ENCODE data around the gene SPATS2.
"Not testable (repeated sequence)": the region's sequence is repeated elsewhere in the genome, so short reads cannot be mapped to it uniquely, and the experiment has no call there.

Gene SPATS2

DNA sequence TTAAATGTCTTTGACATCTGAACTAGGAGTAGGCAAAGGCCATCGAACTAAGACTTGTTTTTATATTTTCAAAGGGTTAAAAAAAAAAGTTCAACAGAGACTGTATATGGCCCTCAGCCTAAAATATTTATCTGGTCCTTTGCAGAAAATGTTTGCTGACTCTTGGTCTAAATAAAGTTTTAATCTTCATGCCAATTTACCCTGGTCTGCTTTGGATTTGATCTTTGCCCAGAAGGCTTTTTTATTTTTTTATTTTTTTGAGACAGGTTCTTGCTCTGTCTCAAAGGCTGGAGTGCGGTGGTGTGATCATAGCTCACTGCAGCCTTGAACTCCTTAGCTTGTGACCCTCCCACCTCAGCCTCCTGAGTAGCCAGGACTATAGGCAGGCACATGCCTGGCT lies 47.1 kb downstream of the SPATS2 start:
- DNase-seq = no peak

- DNase-seq = no peak
Observed at GRCh38 chr12:49415521-49415970, 48.3 kb downstream of the SPATS2 start.

- no peak for DNase-seq
Observed at GRCh38 chr12:49416892-49417291, 49.6 kb downstream of the SPATS2 start.

DNA sequence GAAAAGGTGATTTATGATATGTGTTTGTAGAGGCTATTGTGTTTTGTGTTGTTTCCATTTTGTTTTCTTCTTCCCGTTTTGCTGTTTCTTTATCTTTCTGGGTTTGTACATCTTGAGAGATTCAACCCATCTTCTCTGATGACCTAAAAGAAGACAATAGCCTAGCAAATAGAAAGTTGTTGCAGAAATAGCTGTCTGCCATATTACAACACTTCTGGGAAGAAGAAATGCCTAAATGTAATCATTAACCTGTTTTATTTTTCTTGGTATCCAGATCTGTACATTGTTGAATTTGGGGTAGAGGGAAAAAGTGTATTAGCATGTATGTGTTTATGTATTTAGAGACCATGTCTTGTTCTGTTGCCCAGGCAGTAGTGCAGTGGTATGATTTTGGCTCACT lies 50.3 kb downstream of the SPATS2 start:
- DNase-seq = no peak

- DNase-seq = no peak
Observed at GRCh38 chr12:49420556-49420955, 53.3 kb downstream of the SPATS2 start.

- no peak for DNase-seq
Observed at GRCh38 chr12:49422114-49422513, 54.9 kb downstream of the SPATS2 start.

GRCh38 chr12:49428793-49429192 lies 61.5 kb downstream of the SPATS2 start:
- DNase-seq = peak; percentile 43

DNA sequence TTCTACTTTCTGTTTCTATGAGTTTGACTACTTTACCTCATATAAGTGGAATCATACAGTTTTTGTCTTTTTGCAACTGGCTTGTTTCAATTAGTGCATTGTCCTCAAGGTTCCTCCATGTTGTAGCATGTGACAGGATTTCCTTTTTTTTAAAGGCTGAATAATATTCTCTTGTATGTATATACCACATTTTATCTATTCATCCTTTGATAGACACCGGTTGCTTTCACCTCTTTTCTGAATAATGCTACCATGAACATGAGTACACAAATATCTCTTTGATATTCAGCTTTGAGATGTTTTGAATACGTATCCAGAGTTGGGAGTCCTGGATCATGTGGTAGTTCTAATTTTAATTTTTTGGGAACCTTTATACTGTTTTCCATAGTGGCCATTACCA lies 65.4 kb downstream of the SPATS2 start:
- DNase-seq = no peak

DNA sequence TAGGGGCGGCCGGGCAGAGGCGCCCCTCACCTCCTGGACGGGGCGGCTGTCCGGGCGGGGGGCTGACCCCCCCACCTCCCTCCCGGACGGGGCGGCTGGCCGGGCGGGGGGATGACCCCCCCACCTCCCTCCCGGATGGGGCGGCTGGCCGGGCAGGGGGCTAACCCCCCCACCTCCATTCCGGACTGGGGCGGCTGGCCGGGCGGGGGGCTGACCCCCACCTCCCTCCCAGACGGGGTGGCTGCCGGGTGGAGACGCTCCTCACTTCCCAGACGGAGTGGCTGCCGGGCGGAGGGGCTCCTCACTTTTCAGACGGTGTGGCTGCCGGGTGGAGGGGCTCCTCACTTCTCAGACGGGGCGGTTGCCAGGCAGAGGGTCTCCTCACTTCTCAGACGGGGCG lies 69.5 kb downstream of the SPATS2 start:
- DNase-seq = not testable (repeated sequence)

- DNase-seq = no peak
Observed at GRCh38 chr12:49439042-49439441, 71.8 kb downstream of the SPATS2 start.

GRCh38 chr12:49440035-49440434 lies 72.8 kb downstream of the SPATS2 start:
- no peak for DNase-seq

DNA sequence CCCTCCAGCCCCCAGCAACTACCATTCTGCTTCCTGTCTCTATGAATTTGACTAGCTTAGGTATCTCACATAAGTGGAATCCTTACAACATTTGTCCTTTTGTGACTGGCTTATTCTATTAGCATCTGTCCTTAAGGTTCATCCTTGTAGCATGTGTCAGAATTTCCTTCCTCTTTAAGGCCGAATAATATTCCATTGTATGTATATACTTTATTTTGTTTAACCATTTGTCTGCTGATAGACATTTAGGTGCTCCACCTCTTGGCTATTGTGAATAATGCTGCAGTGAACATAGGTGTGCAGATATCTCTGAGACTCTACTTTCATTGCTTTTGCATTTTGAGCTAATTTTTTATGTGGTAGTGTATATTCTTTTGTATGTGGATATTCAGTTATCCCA lies 75.7 kb downstream of the SPATS2 start:
- DNase-seq = no peak

GRCh38 chr12:49446571-49446970 lies 79.3 kb downstream of the SPATS2 start:
- DNase-seq = no peak

- no peak for DNase-seq
Observed at GRCh38 chr12:49448858-49449257, 81.6 kb downstream of the SPATS2 start.

DNA sequence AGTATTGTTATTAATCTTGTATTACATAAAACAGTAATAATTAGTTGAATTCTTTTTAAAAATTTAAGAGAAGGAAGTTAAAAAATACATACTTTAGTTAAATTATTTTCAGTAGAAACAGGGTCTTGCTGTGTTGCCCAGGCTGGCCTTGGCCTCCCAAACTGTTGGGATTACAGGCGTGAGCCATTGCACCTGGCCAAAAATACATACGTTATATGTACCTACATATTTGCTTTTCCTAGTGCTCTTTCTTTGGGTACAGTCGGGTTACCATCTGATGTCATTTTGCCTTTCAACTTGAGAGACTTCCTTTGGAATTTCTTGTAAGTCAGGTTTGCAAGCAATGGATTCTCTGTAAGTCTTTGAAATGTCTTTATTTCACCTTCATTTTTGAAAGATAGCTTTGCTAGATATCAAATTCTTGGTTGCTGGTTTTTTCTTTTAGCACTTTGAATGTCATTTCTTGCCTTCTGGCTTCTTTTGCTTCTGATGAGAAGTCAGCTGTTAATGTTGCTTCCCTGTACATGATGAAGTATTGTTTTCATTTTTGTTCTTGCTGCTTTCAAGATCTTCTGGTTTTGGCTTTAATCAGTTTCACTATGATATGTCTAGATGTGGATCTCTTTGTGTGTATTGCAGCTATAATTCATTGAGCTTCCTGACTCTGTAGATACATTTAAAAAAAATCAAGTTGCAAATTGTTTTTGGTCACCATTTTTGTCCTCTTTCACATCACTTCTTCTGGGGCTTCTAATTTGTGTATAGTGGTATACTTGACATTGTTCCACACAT lies 84.4 kb downstream of the SPATS2 start:
- DNase-seq = no peak

DNA sequence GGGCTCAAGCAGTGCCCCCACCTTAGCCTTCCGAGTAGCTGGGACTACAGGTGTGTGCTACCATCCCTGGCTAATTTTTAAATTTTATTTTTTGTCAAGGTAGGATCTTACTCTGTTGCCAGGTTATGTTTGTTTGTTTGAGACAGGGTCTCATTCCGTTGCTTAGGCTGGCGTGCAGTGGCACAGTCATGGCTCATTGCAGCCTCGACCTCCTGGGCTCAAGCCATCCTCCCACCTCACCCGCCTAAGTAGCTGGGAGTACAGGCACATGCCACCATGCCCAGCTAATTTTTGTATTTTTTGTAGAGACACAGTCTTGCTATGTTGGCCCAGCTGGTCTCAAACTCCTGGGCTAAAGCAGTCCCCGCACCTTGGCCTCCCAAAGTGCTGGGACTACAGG lies 88.2 kb downstream of the SPATS2 start:
- no peak for DNase-seq

- DNase-seq = no peak
Observed at GRCh38 chr12:49456131-49456679, 88.9 kb downstream of the SPATS2 start.

- DNase-seq = no peak
Observed at GRCh38 chr12:49458816-49459215, 91.6 kb downstream of the SPATS2 start.

DNA sequence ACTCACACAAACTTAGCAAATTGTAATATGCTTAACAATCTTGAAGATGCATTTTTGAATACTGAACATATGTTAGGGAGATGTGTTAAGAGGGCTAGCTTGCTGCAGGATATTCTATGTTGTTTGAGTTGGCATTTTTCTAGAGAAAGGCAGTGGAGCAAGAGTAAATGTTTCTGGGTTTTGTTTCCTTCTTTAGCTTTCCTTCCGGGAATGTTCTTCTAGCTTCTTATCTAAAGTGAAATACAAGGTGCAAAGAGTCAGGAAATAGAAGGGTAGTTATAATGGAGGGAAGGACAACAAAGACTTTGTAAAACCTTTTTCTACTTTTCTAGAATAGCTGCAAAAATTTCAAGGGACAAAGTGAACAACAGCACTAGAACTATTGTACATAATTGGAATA lies 94.0 kb downstream of the SPATS2 start:
- DNase-seq = no peak

DNA sequence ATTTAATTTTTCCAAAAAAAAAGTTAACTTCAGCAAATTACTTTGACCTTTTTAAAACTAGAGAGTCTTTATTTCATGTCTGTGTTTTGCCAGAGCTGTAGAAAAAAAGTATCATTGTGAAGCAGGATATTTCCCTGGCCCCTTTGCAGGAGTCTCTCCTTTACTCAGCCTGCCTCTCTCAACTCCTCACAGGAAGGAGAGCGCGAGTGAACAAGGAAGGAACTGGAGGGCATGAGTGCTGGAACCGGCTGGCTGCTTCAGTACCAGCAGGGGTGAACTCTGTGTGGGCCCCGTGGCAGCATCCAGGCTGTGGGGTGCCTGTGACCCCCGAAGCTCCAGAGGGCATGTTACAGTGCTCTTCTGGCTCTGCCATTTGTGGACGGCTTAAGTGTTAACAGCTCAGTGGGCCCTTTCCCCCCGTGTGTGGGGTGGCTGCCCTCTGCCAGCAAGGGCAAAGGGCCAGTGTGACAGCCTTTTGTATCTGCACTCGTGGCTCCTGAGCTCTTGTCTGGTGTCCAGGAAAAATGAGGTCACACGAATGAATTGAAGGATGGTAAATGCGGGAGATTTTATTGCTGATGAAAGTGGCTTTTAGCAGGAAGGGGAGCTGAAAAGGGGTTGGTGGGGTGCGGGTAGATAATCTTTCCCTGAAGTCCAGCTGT lies 95.0 kb downstream of the SPATS2 start:
- no peak for DNase-seq

GRCh38 chr12:49465132-49465531 lies 97.9 kb downstream of the SPATS2 start:
- no peak for DNase-seq

GRCh38 chr12:49470986-49471385 lies 103.7 kb downstream of the SPATS2 start:
- DNase-seq = no peak

- DNase-seq = no peak
Observed at GRCh38 chr12:49471557-49471956, 104.3 kb downstream of the SPATS2 start.

- DNase-seq = no peak
Observed at GRCh38 chr12:49476091-49476490, 108.8 kb downstream of the SPATS2 start.

Data from NCI-H146 (cell line).